Muscle of leg (tissue), 16 donors: ENCODE results near the gene B3GNT5. TPM values are rescaled to one million over a fixed set of nuclear protein-coding genes. Genes with fewer than 3 reads are reported as not detected.

Experiments
- DNase-seq: peaks from one replicate; pipeline ENCODE4 v3.0.0; 2013
- H3K27ac ChIP-seq: one replicate; pipeline ENCODE4 v1.5.1; 2013; ENCODE audit warnings: mild to moderate bottlenecking, low read length, control low read depth
- H3K27me3 ChIP-seq: one replicate; pipeline ENCODE4 v1.6.1; 2013; ENCODE audit warnings: low read length; ENCODE audit not compliant: control insufficient read depth, insufficient read depth
- H3K36me3 ChIP-seq: one replicate; pipeline ENCODE4 v1.6.1; 2013; ENCODE audit warnings: low read length; ENCODE audit not compliant: control insufficient read depth, insufficient read depth
- H3K4me1 ChIP-seq: one replicate; pipeline ENCODE4 v1.6.1; 2013; ENCODE audit warnings: low read length; ENCODE audit not compliant: control insufficient read depth, insufficient read depth
- H3K4me3 ChIP-seq: one replicate; pipeline ENCODE4 v1.5.1; 2013; ENCODE audit warnings: low read length, control low read depth
- H3K9me3 ChIP-seq: replicated peaks from 2 replicates; pipeline ENCODE4 v1.6.1; 2013; ENCODE audit warnings: low read depth, low read length; ENCODE audit not compliant: control insufficient read depth
- WGBS: methylation state at CpG from one replicate; pipeline ENCODE4 v1.1.5; 2013; ENCODE audit warnings: missing lambda C conversion rate; ENCODE audit not compliant: insufficient coverage; 5-methylcytosine and 5-hydroxymethylcytosine counted together
- long read RNA-seq, 11 donors: transcript quantifications; one replicate each; lab custom pipeline, GENCODE V29; 2026
- polyA plus RNA-seq, 8 donors: library from polyadenylated mRNA; unstranded; fragments of 120-200 nt; gene quantifications; one replicate each; pipeline versions ENCODE4 v1.2.1 to v1.2.3, GENCODE V29; 2013; ENCODE audit warnings: inconsistent platforms in 1 of 8, low replicate concordance in 1 of 8; ENCODE audit not compliant: insufficient read length in 8 of 8, insufficient read depth in 1 of 8
- total RNA-seq: library from RNA; stranded (reverse); fragments of 120-200 nt; gene quantifications from one replicate; pipeline ENCODE4 v1.2.4, GENCODE V29; 2013

B3GNT5 gene
- 5.3 TPM for total RNA-seq
- 10 to 100 TPM in 3 of 8 donors, 1 to 10 TPM in 5; 8.0 to 17.2 (median 9.7) TPM for polyA plus RNA-seq
- long read RNA-seq, donor 1, partial matches to known transcripts: 0 of 2 reads
- long read RNA-seq, donor 1, other reads (novel, unspliced or antisense): 0 of 2 reads
- long read RNA-seq, donor 2: 0 reads
- long read RNA-seq, donor 3, full-length matches to known transcripts: 4 of 4 reads
- long read RNA-seq, donor 3, partial matches to known transcripts: 0 of 4 reads
- long read RNA-seq, donor 3, other reads (novel, unspliced or antisense): 0 of 4 reads
- long read RNA-seq, donor 4, partial matches to known transcripts: 0 of 2 reads
- long read RNA-seq, donor 4, other reads (novel, unspliced or antisense): 0 of 2 reads
- long read RNA-seq, donor 5, full-length matches to known transcripts: 8 of 8 reads
- long read RNA-seq, donor 5, partial matches to known transcripts: 0 of 8 reads
- long read RNA-seq, donor 5, other reads (novel, unspliced or antisense): 0 of 8 reads
- long read RNA-seq, donor 6, full-length matches to known transcripts: 1 of 1 reads
- long read RNA-seq, donor 6, partial matches to known transcripts: 0 of 1 reads
- long read RNA-seq, donor 6, other reads (novel, unspliced or antisense): 0 of 1 reads
- long read RNA-seq, donor 7, partial matches to known transcripts: 0 of 2 reads
- long read RNA-seq, donor 7, other reads (novel, unspliced or antisense): 0 of 2 reads
- long read RNA-seq, donor 8, full-length matches to known transcripts: 5 of 10 reads
- long read RNA-seq, donor 8, partial matches to known transcripts: 5 of 10 reads
- long read RNA-seq, donor 8, other reads (novel, unspliced or antisense): 0 of 10 reads
- long read RNA-seq, donor 9, full-length matches to known transcripts: 2 of 2 reads
- long read RNA-seq, donor 9, partial matches to known transcripts: 0 of 2 reads
- long read RNA-seq, donor 9, other reads (novel, unspliced or antisense): 0 of 2 reads
- long read RNA-seq, donor 10, full-length matches to known transcripts: 3 of 3 reads
- long read RNA-seq, donor 10, partial matches to known transcripts: 0 of 3 reads
- long read RNA-seq, donor 10, other reads (novel, unspliced or antisense): 0 of 3 reads
- long read RNA-seq, donor 11, partial matches to known transcripts: 0 of 1 reads
- long read RNA-seq, donor 11, other reads (novel, unspliced or antisense): 0 of 1 reads

- Histone ChIP-seq H3K27me3 (peaks cover 2% of the 10 kb centered on the region), H3K9me3 (no peaks in the 10 kb centered on the region), H3K4me1 (peaks cover 5% of the 10 kb centered on the region), H3K36me3 (no peaks in the 10 kb centered on the region), H3K4me3 (peak within 1 kb of the TSS; percentile 89), H3K27ac (peak within 1 kb of the TSS; percentile 93)
- DNase-seq: no peak
- 0% methylated on average over 40 of the region's 43 CpGs for WGBS
Measured at GRCh38 chr3:183252973-183253527, at the start of gene B3GNT5. Gene B3GNT5 (plus strand): TSS chr3:183253253. CDS start chr3:183269799, 16,546 bp downstream.

GRCh38 chr3:183203670-183204069, 49.4 kb upstream of the B3GNT5 start:
- Histone ChIP-seq H3K27me3 (no peaks in the 10 kb centered on the region), H3K4me3 (no peak overlapping the region), H3K36me3 (no peaks in the 10 kb centered on the region), H3K4me1 (no peaks in the 10 kb centered on the region), H3K27ac (no peak overlapping the region), H3K9me3 (no peaks in the 10 kb centered on the region)
- DNase-seq: no peak

DNA sequence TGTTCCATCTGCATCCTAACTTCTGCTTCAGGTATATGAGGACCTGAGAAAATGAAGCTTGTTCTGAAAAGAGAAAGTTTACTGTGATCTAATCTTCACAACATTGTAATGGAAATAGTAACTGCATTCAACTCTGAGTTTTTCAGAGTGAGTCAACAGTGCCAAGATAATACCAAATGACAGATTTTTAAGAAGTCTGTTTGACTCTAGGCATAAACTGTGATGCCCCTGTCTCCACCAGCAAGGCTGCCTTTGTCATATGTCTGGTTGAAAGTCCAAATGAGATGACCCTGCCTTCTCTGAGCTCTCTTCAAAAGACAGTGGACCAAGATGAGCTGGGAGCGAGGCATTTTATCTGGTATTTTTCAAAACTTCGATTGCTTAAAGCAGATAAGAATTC, 44.8 kb upstream of the B3GNT5 start:
- Histone ChIP-seq H3K27me3 (peaks cover 2% of the 10 kb centered on the region), H3K4me3 (no peak overlapping the region), H3K4me1 (peaks cover 14% of the 10 kb centered on the region), H3K9me3 (no peaks in the 10 kb centered on the region), H3K36me3 (no peaks in the 10 kb centered on the region), H3K27ac (no peak overlapping the region)
- no peak for DNase-seq
- WGBS: no CpG with 5 or more reads among the region's 2 CpGs

- no peak for DNase-seq
- H3K36me3 ChIP-seq: no peaks in the 10 kb centered on the region
Measured at GRCh38 chr3:183208800-183209199, 44.3 kb upstream of the B3GNT5 start.

DNA sequence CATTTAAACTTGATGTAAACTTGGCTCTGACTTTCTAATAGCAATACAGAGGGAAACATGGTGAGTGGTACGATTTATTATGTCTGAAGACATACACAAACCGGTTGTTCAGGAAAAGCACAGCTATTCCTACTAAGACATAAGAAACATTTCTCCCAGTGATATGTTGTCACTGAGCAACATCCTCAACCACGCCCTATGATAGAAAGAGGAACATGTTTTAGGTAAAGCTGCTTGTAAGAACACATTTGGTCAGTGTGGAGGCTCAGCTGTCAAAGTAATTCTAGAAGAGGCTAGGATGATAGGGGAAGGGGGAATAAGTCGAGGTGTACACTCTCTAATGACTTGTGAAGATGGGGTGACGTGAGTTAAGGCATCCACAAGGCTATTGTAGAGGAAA, 42.7 kb upstream of the B3GNT5 start:
- no peak for DNase-seq
- no peaks in the 10 kb centered on the region for H3K36me3 ChIP-seq
- H3K27me3 ChIP-seq: peaks cover 2% of the 10 kb centered on the region
- peaks cover 14% of the 10 kb centered on the region for H3K4me1 ChIP-seq
- peak overlapping the region; percentile 18 for H3K27ac ChIP-seq
- H3K9me3 ChIP-seq: no peaks in the 10 kb centered on the region
- 77% methylated on average over 2 of the region's 5 CpGs for WGBS
- no peak overlapping the region for H3K4me3 ChIP-seq

More at GRCh38 chr3:183208800-183209199, 44.3 kb upstream of the B3GNT5 start:
- no CpG with 5 or more reads among the region's 2 CpGs for WGBS
- H3K4me3 ChIP-seq: no peak overlapping the region
- peaks cover 14% of the 10 kb centered on the region for H3K4me1 ChIP-seq
- no peak overlapping the region for H3K27ac ChIP-seq
- peaks cover 2% of the 10 kb centered on the region for H3K27me3 ChIP-seq
- H3K9me3 ChIP-seq: no peaks in the 10 kb centered on the region

- H3K36me3 ChIP-seq: no peaks in the 10 kb centered on the region
- H3K27me3 ChIP-seq: peaks cover 2% of the 10 kb centered on the region
- peak; percentile 76 for DNase-seq
- no peak overlapping the region for H3K4me3 ChIP-seq
- H3K27ac ChIP-seq: peak overlapping the region; percentile 71
- H3K9me3 ChIP-seq: no peaks in the 10 kb centered on the region
- WGBS: 69% methylated on average over 9 of the region's 9 CpGs
- H3K4me1 ChIP-seq: peaks cover 14% of the 10 kb centered on the region
Measured at GRCh38 chr3:183210862-183211341, 42.2 kb upstream of the B3GNT5 start.

DNA sequence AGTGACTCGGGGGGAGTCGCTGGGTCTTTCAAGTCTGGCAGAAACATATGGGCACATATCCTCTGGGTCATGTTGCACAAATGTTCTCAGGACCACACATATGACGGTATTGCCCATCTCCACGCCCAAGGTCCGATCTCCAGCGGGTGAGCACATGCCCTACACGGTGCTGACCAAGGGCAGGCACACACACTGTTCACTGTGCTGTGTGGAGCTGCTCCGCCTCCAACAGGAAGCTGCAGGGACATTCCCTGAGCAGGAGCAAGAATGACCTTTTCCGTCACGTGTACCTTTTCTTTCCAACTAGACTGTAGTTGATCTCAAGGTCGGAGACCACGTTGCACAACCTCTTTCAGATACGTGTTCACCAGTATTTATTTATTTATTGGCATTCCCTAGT, 41.7 kb upstream of the B3GNT5 start:
- Histone ChIP-seq H3K27me3 (peaks cover 2% of the 10 kb centered on the region), H3K4me3 (no peak overlapping the region), H3K4me1 (peaks cover 14% of the 10 kb centered on the region), H3K9me3 (no peaks in the 10 kb centered on the region), H3K27ac (peak overlapping the region; percentile 81), H3K36me3 (no peaks in the 10 kb centered on the region)
- no peak for DNase-seq
- 79% methylated on average over 8 of the region's 13 CpGs for WGBS

DNA sequence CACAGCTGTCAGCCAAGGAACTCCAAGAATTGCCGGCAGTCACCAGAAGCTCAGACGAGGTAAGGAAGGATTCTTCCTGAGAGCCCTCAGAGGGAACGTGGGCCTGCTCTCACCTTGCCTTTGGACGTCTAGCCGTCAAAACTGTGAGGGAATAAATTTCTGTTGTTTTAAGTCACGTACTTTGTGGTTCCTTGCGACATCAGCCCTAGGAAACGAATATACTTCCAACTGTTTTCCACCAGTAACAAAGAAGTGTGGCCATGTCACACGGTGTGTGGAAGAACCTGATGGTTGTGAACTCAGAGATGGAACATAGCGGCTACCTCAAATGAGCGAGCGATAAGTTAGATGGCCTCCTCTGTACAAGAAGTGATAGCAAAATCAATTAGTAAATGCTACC, 41.0 kb upstream of the B3GNT5 start:
- H3K4me1 ChIP-seq: peaks cover 14% of the 10 kb centered on the region
- no peak for DNase-seq
- 81% methylated on average over 10 of the region's 12 CpGs for WGBS
- H3K27me3 ChIP-seq: peaks cover 2% of the 10 kb centered on the region
- H3K36me3 ChIP-seq: no peaks in the 10 kb centered on the region
- peak overlapping the region; percentile 81 for H3K27ac ChIP-seq
- no peak overlapping the region for H3K4me3 ChIP-seq
- no peaks in the 10 kb centered on the region for H3K9me3 ChIP-seq

DNA sequence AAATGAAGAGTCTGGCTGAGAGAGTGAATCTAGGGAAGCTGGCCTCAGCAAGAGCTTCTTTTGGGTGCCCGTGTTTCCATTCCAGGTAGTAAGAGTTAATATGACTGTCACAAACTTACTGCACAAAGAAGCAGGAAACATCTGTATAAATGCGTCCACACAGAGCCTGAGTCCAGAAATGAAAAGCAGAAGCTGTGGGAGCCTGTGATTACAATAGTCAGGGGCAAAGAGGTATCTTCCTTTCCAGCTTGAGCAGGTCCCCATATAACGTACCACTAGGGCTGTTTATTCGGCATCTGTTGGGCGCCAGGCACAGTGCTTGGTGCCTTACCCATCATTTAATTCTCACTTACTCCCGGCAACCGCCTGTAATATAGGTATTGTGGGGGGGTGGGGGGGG, 40.5 kb upstream of the B3GNT5 start:
- no peaks in the 10 kb centered on the region for H3K9me3 ChIP-seq
- no CpG with 5 or more reads among the region's 7 CpGs for WGBS
- no peak overlapping the region for H3K4me3 ChIP-seq
- DNase-seq: peak; percentile 82
- no peaks in the 10 kb centered on the region for H3K36me3 ChIP-seq
- peaks cover 14% of the 10 kb centered on the region for H3K4me1 ChIP-seq
- H3K27me3 ChIP-seq: peaks cover 2% of the 10 kb centered on the region
- peak overlapping the region; percentile 81 for H3K27ac ChIP-seq
